T-helper 2 cell treated with Interferon-gamma antibody and Interleukin-4, amounts not matched to agents 100 ng/mL and 5 ng/mL, for 36 hours (primary cell): ENCODE data around the gene TBC1D26. TPM values are rescaled to one million over a fixed set of nuclear protein-coding genes. Genes with fewer than 3 reads are reported as not detected.
"Not testable (repeated sequence)": the region's sequence is repeated elsewhere in the genome, so short reads cannot be mapped to it uniquely, and the experiment has no call there.

Source experiments
- intact Hi-C: fragments of 100-400 bp; cut with micrococcal nuclease; formaldehyde crosslinking; loops from one replicate; pipeline ENCODE4 v1.15.1; 2023
- total RNA-seq: library from RNA; stranded (reverse); gene quantifications from 2 replicates; pipeline ENCODE4 v1.2.3, GENCODE V29; 2022

Gene TBC1D26
- not detected in 2 replicates for total RNA-seq

- intact Hi-C loops: not testable (repeated sequence)
Measured at GRCh38 chr17:15731900-15732299, at the start of gene TBC1D26. TBC1D26 (plus strand) TSS chr17:15732283; CDS start chr17:15735349, 3,066 bp downstream.

GRCh38 chr17:15683135-15683534 is 48.9 kb upstream of the TBC1D26 start:
- intact Hi-C loops: not testable (repeated sequence)

DNA sequence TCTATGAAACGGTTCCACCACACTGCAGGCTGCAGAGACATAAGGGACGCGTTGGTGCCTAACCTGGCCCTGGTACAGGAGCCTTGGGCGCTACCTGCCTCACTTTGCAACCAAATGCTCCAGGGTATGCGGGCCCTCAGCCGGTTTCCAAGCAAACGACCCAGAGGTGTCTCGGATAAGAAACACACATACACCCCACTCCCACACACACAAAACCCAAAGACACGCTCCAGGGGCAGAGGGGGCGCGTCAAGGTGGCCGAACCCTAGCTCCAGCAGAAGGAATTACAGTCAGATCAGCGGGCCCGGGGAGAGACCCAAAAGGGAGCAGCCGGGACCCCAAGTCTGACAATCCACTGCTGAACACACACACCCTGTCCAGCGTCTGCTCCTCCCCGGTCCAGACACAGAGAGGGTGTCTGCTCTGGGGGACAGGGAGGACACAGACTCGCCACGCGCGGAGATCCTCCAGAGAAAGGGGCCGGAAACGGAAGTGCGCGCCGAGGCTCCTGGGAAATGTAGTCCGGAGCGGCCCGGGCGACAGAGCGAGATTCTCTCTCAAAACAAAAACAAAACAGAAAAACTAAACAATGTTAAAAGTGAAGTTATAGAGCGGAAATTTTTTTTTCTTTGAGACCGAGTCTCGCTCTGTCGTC is 48.1 kb upstream of the TBC1D26 start, which contains the start of gene TRIM16:
Gene TRIM16, minus strand, starts transcription at position 488 of the 655 bp plus-strand sequence. CDS start 32,702 bp downstream, outside the sequence.
- intact Hi-C loops: not testable (repeated sequence)

GRCh38 chr17:15687494-15687893 is 44.6 kb upstream of the TBC1D26 start:
- intact Hi-C loops: not testable (repeated sequence)

GRCh38 chr17:15698967-15699366 is 33.1 kb upstream of the TBC1D26 start:
- intact Hi-C loops: not testable (repeated sequence)

DNA sequence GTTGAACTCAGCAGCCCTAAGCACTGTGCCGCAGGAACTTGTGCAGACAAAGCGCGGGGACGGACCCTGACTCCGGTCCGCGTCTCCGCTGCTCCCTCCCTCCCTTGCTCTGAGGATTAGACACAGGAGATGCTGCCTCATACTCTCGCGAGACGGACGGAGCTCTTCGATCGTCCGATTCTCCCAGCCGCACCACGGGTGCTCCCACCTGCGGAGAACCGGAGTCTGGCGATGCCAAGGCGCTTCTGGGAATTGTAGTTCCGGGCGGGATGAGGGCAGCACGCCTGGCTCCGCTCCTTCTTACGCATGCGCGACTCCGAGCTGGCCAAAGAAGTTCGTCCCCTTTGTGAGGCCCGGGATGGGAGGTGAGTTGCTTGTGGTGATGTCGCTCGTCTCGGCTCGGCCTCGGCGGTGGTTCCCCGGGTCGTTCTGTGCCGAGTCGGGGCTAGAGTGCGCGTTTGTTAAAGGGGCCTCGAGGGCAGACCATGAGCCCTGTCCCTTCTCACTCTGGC is 32.6 kb upstream of the TBC1D26 start, which contains the start of gene ZNF286A:
Gene ZNF286A, plus strand, starts transcription at position 340 of the 512 bp plus-strand sequence. CDS start 578 bp downstream, outside the sequence.
- intact Hi-C loops: not testable (repeated sequence)

GRCh38 chr17:15699937-15700336 is 32.1 kb upstream of the TBC1D26 start:
- intact Hi-C loops: not testable (repeated sequence)

- intact Hi-C loops: not testable (repeated sequence)
Measured at GRCh38 chr17:15704239-15704638, 27.8 kb upstream of the TBC1D26 start.

DNA sequence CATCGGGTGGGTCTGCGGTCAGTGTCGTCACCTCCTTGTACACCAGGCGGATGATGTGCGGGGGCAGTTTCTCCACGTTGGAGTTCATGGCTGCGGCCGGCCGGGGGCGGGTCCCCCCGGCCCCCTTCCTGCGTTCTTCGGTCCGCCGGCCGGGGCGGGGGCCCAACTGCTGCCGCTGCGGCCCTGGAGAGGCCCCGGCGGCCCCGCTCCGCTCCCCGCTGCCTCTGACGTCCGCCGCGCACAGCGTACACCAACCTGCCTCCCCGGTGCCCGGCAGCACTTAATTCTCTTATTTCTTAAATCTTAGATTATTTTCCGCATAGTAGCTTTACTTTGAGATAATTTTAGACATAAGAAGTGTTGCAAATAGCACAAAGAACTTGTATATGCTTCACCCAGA is 27.3 kb upstream of the TBC1D26 start:
- intact Hi-C loops: not testable (repeated sequence)

DNA sequence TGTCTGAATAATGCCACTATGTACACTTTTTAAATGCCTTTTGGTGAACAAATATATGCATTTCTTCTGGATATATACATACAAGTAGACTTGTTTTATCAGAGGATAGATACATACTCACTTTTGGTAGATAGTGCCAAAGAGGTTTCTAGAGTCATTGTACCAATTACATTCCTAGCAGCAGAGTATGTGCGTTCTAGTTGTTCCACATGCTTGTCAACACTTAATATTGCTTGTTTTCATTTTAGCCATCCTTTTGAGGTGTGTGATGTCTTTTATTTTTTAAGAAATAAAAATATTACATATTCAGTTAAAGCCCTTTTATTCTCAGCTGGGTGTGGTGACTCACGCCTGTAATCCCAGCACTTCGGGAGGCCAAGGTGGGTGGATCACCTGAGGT is 23.2 kb upstream of the TBC1D26 start:
- intact Hi-C loops: not testable (repeated sequence)

GRCh38 chr17:15716601-15717563 is 15.2 kb upstream of the TBC1D26 start:
- intact Hi-C loops: not testable (repeated sequence)

DNA sequence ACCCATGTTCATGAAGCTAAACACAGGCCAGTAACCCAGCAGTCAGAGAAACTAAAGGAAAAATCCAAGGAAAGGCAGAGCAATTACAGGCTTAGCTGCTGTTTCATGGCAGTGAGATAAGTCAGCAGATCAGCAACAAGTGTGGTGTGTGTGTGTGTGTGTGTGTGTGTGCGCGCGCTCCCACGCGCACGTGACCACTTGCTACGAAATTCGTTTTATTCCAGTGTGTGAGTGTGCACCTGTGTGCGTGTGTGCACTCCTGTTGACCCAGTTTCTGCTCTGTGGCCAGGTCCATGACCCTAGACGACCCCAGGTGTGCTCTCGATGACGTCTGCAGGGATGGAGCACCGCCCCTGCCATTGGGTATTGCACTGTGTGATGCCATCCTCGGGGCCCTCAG is 1.5 kb upstream of the TBC1D26 start:
- intact Hi-C loops: not testable (repeated sequence)

DNA sequence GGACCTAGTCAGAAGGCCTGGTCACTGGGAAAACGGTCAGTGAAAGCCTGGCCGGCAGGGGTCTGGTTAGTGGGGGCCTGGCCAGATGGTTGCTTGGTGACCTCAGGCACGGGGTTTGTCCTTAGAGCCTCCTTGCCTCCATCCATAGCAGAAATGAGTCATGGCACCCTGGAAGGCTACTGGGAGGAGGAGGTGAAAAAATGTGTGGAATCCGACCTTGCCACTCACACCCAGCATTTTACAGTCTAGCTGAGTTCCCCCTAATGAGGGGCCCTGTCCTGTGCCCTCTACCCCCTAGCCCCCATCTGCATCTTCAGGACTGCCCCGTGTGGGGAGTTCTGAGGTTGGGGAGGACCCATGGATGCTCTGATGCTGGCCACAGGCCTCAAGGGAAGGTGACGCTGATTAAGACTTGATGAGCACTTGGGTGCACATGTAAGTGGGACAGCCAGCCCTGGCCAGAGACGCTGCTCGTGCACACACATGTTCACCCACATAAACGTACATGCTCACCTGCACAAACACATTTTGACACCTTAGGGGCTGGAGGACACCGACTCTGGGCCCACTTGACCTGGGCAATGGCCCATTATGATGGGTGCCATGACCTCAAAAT is 1.2 kb downstream of the TBC1D26 start:
- intact Hi-C loops: not testable (repeated sequence)

DNA sequence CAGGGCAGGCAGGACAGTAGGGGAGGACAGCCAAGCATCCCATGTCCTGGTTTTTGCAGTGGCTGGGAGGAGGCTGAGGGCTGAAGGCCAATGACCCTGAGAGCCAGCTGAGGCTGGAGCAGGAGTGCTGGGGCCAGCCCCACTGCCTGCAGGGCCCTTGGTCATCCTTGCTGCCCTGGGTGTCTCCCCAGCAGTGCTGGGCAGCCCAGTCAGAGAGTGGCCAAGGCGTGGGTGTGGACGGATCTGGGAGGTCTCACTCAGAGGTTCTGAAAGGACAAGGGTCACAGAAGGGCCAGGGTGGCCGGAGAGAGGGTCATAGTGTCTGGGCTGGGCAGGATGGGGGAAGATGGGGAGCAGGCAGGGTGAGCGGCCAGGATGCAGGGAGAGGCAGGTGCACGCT is 4.5 kb downstream of the TBC1D26 start:
- intact Hi-C loops: not testable (repeated sequence)

DNA sequence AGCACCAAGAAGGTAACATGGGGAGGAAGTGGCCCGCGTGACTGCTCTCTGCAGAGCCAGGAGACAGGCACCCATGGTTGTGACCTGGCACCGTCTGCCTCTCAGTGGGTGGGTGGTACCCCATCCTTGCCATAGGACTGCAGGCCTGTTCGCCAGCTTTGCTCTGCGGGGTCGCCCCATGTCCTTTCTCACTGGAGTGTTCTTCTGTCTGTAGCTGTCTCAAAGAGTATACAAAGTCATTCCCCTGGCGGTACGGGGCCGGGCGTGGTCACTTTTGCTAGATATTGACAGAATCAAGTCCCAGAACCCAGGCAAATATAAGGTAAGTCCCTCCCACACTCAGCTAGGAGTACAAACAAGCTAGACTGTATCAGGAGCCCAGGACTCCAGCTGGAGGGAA is 6.0 kb downstream of the TBC1D26 start:
- intact Hi-C loops: no loop called here

DNA sequence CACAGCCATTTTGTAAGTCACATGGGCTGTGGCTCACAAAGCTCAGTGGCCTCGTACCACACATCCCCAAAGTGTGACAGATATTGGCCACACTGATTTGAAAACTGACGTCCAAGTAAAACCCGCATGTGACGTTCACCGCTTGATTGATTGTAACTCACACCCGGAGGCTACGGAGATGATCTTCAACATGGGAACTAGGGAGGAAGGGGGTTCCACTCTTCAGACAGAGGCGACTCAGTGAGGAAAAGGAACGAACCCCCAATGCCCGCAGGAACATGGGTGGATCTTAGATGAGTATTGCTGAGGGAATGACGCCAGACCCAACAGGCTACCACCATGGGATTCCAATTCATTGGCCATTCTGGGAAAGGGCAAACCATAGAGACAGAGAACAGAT is 7.2 kb downstream of the TBC1D26 start:
- intact Hi-C loops: not testable (repeated sequence)

DNA sequence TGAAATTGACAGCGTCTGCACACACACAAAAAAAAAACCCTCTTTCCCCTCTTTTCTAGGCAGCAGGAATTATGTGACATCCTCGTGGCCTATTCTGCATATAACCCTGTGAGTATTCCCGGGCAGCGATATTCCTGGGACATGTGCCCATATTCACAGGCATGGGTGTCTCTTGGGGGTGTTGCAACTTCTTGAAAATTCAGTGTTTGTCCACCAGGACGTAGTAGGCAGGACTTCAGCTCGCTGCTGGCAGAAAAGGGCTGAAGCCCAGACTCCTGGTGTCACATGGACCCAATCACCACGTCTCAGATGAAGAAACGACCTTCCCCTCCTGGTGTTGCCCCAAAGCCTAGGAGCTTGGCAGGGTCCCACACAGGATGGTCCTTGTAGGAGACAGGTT is 8.0 kb downstream of the TBC1D26 start:
- intact Hi-C loops: not testable (repeated sequence)

- intact Hi-C loops: no loop called here
Measured at GRCh38 chr17:15740570-15741120, 8.6 kb downstream of the TBC1D26 start.

DNA sequence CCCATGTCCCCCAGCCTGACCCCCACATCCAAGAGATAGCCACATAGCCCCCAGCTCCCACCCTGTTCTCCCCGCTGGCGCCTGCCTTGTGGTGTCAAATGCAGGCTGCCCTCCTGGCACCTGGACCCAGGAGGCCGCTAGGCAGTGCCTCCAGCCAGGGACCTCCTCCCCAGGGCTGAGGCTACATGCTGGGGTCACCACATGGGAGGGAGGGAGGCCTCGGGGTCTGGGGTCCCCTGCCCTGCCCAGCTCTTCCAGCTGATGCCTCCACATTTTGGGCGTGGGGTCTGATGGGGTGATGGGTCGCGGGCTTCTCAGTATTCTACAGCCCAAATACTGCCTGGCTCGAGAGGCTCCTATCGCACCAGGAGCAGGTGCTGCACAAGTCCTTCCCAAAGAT is 9.5 kb downstream of the TBC1D26 start:
- intact Hi-C loops: no loop called here

DNA sequence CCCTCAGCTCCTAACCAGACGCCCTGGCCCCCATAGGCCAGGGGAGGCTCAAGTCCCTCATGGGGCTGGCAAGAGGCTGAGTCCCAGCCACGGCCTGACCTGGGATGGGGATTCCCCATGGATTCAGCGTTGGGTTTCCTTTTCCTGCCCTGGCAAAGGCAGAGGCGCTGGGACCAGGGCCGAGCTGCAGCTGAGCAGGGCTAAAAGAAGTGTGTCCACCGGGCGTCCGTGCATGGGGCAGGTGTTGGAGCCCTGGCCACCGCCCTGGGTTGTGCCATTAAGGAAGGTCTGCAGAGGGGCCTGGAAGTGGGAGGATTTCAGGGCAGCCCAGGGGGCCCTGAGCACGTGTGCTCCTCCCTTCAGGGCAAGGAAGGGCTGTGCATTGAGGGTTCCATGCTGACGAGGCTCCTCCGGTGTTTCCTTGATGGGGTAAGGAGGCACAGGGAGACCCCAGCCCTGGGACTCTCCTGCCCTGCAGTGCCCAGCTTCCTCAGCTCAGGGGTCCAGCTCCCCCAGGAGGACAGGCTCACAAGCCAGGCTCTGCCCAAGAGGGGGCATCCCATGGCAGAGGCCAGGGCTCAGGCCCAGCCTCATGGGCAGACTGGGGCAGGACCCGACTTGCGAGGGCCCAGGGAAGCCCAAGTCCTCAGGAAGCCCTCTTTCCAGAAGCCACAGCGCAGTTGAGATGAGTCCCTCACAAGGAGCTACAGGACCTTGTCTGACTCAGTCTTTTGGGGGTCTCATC is 10.1 kb downstream of the TBC1D26 start:
- intact Hi-C loops: no loop called here
